Hepatocyte (in vitro differentiated cells): Measurements from ENCODE around the gene ZFP36L1. TPM values are rescaled to one million over a fixed set of nuclear protein-coding genes. Genes with fewer than 3 reads are reported as not detected.

Experiments
- DNase-seq: peaks from one replicate; pipeline ENCODE4 v3.0.0-alpha.2; 2016; ENCODE audit warnings: low spot score
- H2AFZ ChIP-seq: fragments of 200-600 bp; sonication (generic); 2 replicates; pipeline ENCODE4 v1.6.0; 2016; ENCODE audit warnings: antibody characterized with exemption, mild to moderate bottlenecking
- H3K27ac ChIP-seq: fragments of 200-600 bp; sonication (generic); 2 replicates; pipeline ENCODE4 v1.5.1; 2016; ENCODE audit warnings: mild to moderate bottlenecking
- H3K27me3 ChIP-seq: fragments of 200-600 bp; sonication (generic); 2 replicates; pipeline ENCODE4 v1.6.1; 2016
- H3K36me3 ChIP-seq: fragments of 200-600 bp; sonication (generic); replicated peaks from 2 replicates; pipeline ENCODE4 v1.5.1; 2016; ENCODE audit warnings: low read depth; ENCODE audit not compliant: insufficient read depth
- H3K4me1 ChIP-seq: fragments of 200-600 bp; sonication (generic); 2 replicates; pipeline ENCODE4 v1.5.1; 2016; ENCODE audit warnings: mild to moderate bottlenecking, moderate library complexity; ENCODE audit not compliant: insufficient read depth
- H3K4me2 ChIP-seq: fragments of 200-600 bp; sonication (generic); 2 replicates; pipeline ENCODE4 v1.6.0; 2016
- H3K4me3 ChIP-seq: fragments of 200-600 bp; sonication (generic); 2 replicates; pipeline ENCODE4 v1.5.1; 2016; ENCODE audit warnings: mild to moderate bottlenecking
- H3K79me2 ChIP-seq: fragments of 200-600 bp; sonication (generic); 2 replicates; pipeline ENCODE4 v1.6.0; 2017; ENCODE audit warnings: mild to moderate bottlenecking
- H3K9me2 ChIP-seq: fragments of 200-600 bp; sonication (generic); replicated peaks from 2 replicates; pipeline ENCODE4 v1.6.0; 2017; ENCODE audit warnings: mild to moderate bottlenecking; ENCODE audit not compliant: insufficient read depth
- H3K9me3 ChIP-seq: fragments of 200-600 bp; sonication (generic); 2 replicates; pipeline ENCODE4 v1.5.1; 2016; ENCODE audit warnings: low read depth, mild to moderate bottlenecking
- H4K20me1 ChIP-seq: fragments of 200-600 bp; sonication (generic); 2 replicates; pipeline ENCODE4 v1.6.0; 2016; ENCODE audit warnings: mild to moderate bottlenecking; ENCODE audit not compliant: insufficient read depth, poor library complexity, severe bottlenecking
- CTCF ChIP-seq: fragments of 200-600 bp; sonication (generic); IDR thresholded peaks from 2 replicates; pipeline ENCODE4 v1.5.1; 2016; ENCODE audit warnings: antibody characterized with exemption, mild to moderate bottlenecking; ENCODE audit not compliant: poor library complexity
- EZH2 ChIP-seq: fragments of 200-600 bp; sonication (generic); IDR thresholded peaks from 2 replicates; pipeline ENCODE4 v1.6.1; 2016; ENCODE audit warnings: antibody characterized with exemption, mild to moderate bottlenecking, borderline replicate concordance
- EZH2phosphoT487 ChIP-seq: fragments of 200-600 bp; sonication (generic); IDR thresholded peaks from one replicate; pipeline ENCODE4 v1.6.1; 2018; ENCODE audit warnings: antibody characterized with exemption, mild to moderate bottlenecking, low read depth, moderate library complexity; ENCODE audit not compliant: unreplicated experiment, severe bottlenecking
- WGBS: methylation state at CpG from one replicate; pipeline ENCODE4 v1.1.6; 2016; ENCODE audit warnings: low lambda C conversion rate; ENCODE audit errors: missing lambda C conversion rate; 5-methylcytosine and 5-hydroxymethylcytosine counted together
- polyA plus RNA-seq: library from polyadenylated mRNA; unstranded; fragments of >200 nt; fragmentation: Nextera tagmentation; extraction: Ambion mirVana; gene quantifications from 2 replicates; pipeline ENCODE4 v1.2.1, GENCODE V29; 2016
- total RNA-seq: library from RNA; depleted of rRNA; stranded (reverse); fragments of >200 nt; gene quantifications from 2 replicates; pipeline ENCODE4 v1.2.3, GENCODE V29; 2014

ZFP36L1 gene
- total and polyA plus RNA-seq, 2 experiments from 2014 or later = 101 to 404 TPM

- TF ChIP-seq EZH2 (no peak), CTCF (no peak), EZH2phosphoT487 (no peak)
- WGBS = 86% methylated on average over 6 of the region's 6 CpGs
- no peak overlapping the region for H3K4me2 ChIP-seq
- no peak overlapping the region for H2AFZ ChIP-seq
- H3K4me1 ChIP-seq = peaks cover 27% of the 10 kb centered on the region
- no peaks in the 10 kb centered on the region for H4K20me1 ChIP-seq
- H3K9me2 ChIP-seq = no peaks in the 10 kb centered on the region
- no peak overlapping the region for H3K27ac ChIP-seq
- no peaks in the 10 kb centered on the region for H3K36me3 ChIP-seq
- no peak for DNase-seq
- H3K9me3 ChIP-seq = no peaks in the 10 kb centered on the region
- H3K27me3 ChIP-seq = no peaks in the 10 kb centered on the region
- H3K79me2 ChIP-seq = no peaks in the 10 kb centered on the region
- no peak overlapping the region for H3K4me3 ChIP-seq
Measured at GRCh38 chr14:68775614-68776126, 17.2 kb downstream of the ZFP36L1 start.

- no peaks in the 10 kb centered on the region for H3K27me3 ChIP-seq
- no peaks in the 10 kb centered on the region for H4K20me1 ChIP-seq
- H3K9me3 ChIP-seq = no peaks in the 10 kb centered on the region
- no peak overlapping the region for H3K4me3 ChIP-seq
- TF ChIP-seq CTCF (no peak), EZH2 (no peak), EZH2phosphoT487 (no peak)
- no peaks in the 10 kb centered on the region for H3K79me2 ChIP-seq
- no peak for DNase-seq
- H3K9me2 ChIP-seq = no peaks in the 10 kb centered on the region
- 95% methylated on average over 4 of the region's 4 CpGs for WGBS
- H2AFZ ChIP-seq = no peak overlapping the region
- H3K27ac ChIP-seq = no peak overlapping the region
- H3K4me2 ChIP-seq = no peak overlapping the region
- H3K4me1 ChIP-seq = peaks cover 21% of the 10 kb centered on the region
- H3K36me3 ChIP-seq = no peaks in the 10 kb centered on the region
Measured at GRCh38 chr14:68774771-68775613, 17.9 kb downstream of the ZFP36L1 start.

GRCh38 chr14:68772761-68773381 lies 20.0 kb downstream of the ZFP36L1 start:
- Histone ChIP-seq H2AFZ (no peak overlapping the region), H3K9me2 (no peaks in the 10 kb centered on the region), H3K27me3 (no peaks in the 10 kb centered on the region), H3K9me3 (no peaks in the 10 kb centered on the region), H3K27ac (no peak overlapping the region), H3K79me2 (no peaks in the 10 kb centered on the region), H3K36me3 (no peaks in the 10 kb centered on the region), H3K4me3 (no peak overlapping the region), H4K20me1 (no peaks in the 10 kb centered on the region), H3K4me2 (no peak overlapping the region), H3K4me1 (peaks cover 4% of the 10 kb centered on the region)
- TF ChIP-seq EZH2phosphoT487 = no peak
- TF ChIP-seq CTCF = no peak
- no peak for TF ChIP-seq EZH2
- DNase-seq = no peak
- 93% methylated on average over 6 of the region's 6 CpGs for WGBS
